ENCODE data around the gene DAB1. TPM values are rescaled to one million over a fixed set of nuclear protein-coding genes. Genes with fewer than 3 reads are reported as not detected.

The DAB1 gene
- total RNA-seq, 1 donor from 2014 or later = 1.9 TPM

- Mint-ChIP-seq H3K9me3 (peaks cover 5% of the 10 kb centered on the region), H3K36me3 (no peaks in the 10 kb centered on the region), H3K27ac (no peak overlapping the region), H3K4me3 (no peak overlapping the region), H3K4me1 (no peaks in the 10 kb centered on the region), H3K27me3 (ENCODE audit: low read depth) (peaks cover 2% of the 10 kb centered on the region)
- no peak for DNase-seq (ENCODE audit: low spot score in 2 of 2, unreplicated experiment in 2 of 2)
- TF ChIP-seq CTCF (IDR thresholded peaks at IDR 0.05; ENCODE audit: unreplicated experiment) = no peak
Observed at GRCh38 chr1:57311411-57311810, 112.4 kb downstream of the DAB1 start.

- Mint-ChIP-seq H3K4me1 (no peaks in the 10 kb centered on the region), H3K9me3 (peaks cover 5% of the 10 kb centered on the region), H3K4me3 (no peak overlapping the region), H3K27ac (no peak overlapping the region), H3K36me3 (no peaks in the 10 kb centered on the region), H3K27me3 (ENCODE audit: low read depth) (peaks cover 2% of the 10 kb centered on the region)
- no peak for TF ChIP-seq CTCF (IDR thresholded peaks at IDR 0.05; ENCODE audit: unreplicated experiment)
- no peak for DNase-seq (ENCODE audit: low spot score in 2 of 2, unreplicated experiment in 2 of 2)
Observed at GRCh38 chr1:57311006-57311405, 112.9 kb downstream of the DAB1 start.

- H3K4me3 Mint-ChIP-seq = no peak overlapping the region
- H3K27ac Mint-ChIP-seq = no peak overlapping the region
- DNase-seq (ENCODE audit: low spot score in 2 of 2, unreplicated experiment in 2 of 2) = no peak
- peaks cover 5% of the 10 kb centered on the region for H3K9me3 Mint-ChIP-seq
- no peaks in the 10 kb centered on the region for H3K36me3 Mint-ChIP-seq
- H3K27me3 Mint-ChIP-seq (ENCODE audit: low read depth) = peaks cover 2% of the 10 kb centered on the region
- no peaks in the 10 kb centered on the region for H3K4me1 Mint-ChIP-seq
- TF ChIP-seq CTCF (IDR thresholded peaks at IDR 0.05; ENCODE audit: unreplicated experiment) = no peak
Observed at GRCh38 chr1:57309630-57310029, 114.2 kb downstream of the DAB1 start.

GRCh38 chr1:57307392-57308170 is 116.3 kb downstream of the DAB1 start:
- H3K27ac Mint-ChIP-seq = no peak overlapping the region
- no peak for DNase-seq (ENCODE audit: low spot score in 2 of 2, unreplicated experiment in 2 of 2)
- peaks cover 2% of the 10 kb centered on the region for H3K27me3 Mint-ChIP-seq (ENCODE audit: low read depth)
- H3K9me3 Mint-ChIP-seq = peaks cover 5% of the 10 kb centered on the region
- peaks cover 5% of the 10 kb centered on the region for H3K4me1 Mint-ChIP-seq
- TF ChIP-seq CTCF (IDR thresholded peaks at IDR 0.05; ENCODE audit: unreplicated experiment) = no peak
- no peaks in the 10 kb centered on the region for H3K36me3 Mint-ChIP-seq
- H3K4me3 Mint-ChIP-seq = no peak overlapping the region

- H3K4me3 Mint-ChIP-seq = no peak overlapping the region
- H3K36me3 Mint-ChIP-seq = no peaks in the 10 kb centered on the region
- no peak overlapping the region for H3K27ac Mint-ChIP-seq
- TF ChIP-seq CTCF (IDR thresholded peaks at IDR 0.05; ENCODE audit: unreplicated experiment) = no peak
- H3K9me3 Mint-ChIP-seq = peaks cover 5% of the 10 kb centered on the region
- DNase-seq (ENCODE audit: low spot score in 2 of 2, unreplicated experiment in 2 of 2) = no peak
- peaks cover 12% of the 10 kb centered on the region for H3K4me1 Mint-ChIP-seq
- no peaks in the 10 kb centered on the region for H3K27me3 Mint-ChIP-seq (ENCODE audit: low read depth)
Observed at GRCh38 chr1:57304591-57304990, 119.3 kb downstream of the DAB1 start.
